Measurements from ENCODE around the gene ASB10. TPM values are rescaled to one million over a fixed set of nuclear protein-coding genes. Genes with fewer than 3 reads are reported as not detected.

Gene ASB10, protein sequence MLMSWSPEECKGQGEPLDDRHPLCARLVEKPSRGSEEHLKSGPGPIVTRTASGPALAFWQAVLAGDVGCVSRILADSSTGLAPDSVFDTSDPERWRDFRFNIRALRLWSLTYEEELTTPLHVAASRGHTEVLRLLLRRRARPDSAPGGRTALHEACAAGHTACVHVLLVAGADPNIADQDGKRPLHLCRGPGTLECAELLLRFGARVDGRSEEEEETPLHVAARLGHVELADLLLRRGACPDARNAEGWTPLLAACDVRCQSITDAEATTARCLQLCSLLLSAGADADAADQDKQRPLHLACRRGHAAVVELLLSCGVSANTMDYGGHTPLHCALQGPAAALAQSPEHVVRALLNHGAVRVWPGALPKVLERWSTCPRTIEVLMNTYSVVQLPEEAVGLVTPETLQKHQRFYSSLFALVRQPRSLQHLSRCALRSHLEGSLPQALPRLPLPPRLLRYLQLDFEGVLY
- not detected in 5 replicates for total RNA-seq (2022; extraction: Qiagen RNA extraction)

GRCh38 chr7:151186640-151187408, at the start of gene ASB10:
ASB10 (minus strand) TSS chr7:151187250; CDS start chr7:151187130, 120 bp downstream.

GRCh38 chr7:151232091-151232916, 45.3 kb upstream of the ASB10 start, which contains the start of gene CHPF2:
CHPF2 (plus strand) TSS chr7:151232483; CDS start chr7:151234012, 1,529 bp downstream.

DNA sequence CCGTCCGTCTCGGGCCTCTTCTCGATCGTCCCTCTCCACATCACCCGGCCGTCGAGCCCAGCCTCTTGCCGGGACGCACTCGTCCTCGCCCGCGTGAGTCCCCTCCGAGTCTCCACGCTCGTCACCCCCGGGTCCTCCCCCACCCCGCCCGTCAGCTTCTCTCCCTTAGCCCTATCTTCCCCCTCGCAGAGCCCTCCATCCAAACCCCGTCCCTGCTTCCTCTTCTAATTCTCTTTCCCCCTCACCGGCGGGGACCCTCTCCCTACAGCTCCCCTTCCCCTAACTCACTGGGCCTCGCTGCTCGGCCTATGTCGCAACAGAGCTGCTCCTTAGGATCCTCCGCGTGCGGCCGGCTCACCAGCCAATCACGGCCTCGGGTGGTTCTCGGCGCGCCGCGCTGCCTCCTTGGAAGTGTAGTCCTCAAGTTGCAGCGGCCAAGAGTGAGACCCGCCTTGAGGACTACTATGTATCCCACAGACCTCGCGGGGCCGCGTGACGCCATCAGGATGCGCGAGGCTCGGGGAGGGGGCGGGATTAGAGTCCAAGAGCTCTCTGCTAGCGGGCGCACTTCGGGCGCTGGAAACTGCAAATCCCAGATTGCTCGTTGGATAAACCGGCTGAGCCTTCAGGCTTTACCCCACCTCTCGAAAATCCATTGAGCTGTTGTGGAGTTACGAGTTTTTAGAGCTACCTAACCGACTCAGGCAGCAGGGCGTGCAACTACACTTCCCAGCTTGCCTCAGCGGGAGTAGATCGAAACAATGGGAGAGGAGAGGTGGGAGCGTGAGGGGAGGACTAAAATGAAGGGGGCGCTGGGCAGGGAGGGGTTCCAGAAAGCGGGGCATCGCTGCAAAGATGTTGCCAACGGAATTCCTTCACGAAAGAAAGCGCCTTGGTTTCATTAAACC, 40.1 kb upstream of the ASB10 start, which contains the start of gene ABCF2:
Gene ABCF2, minus strand, starts transcription at position 331 of the 908 bp plus-strand sequence. CDS start 747 bp downstream, outside the sequence.

DNA sequence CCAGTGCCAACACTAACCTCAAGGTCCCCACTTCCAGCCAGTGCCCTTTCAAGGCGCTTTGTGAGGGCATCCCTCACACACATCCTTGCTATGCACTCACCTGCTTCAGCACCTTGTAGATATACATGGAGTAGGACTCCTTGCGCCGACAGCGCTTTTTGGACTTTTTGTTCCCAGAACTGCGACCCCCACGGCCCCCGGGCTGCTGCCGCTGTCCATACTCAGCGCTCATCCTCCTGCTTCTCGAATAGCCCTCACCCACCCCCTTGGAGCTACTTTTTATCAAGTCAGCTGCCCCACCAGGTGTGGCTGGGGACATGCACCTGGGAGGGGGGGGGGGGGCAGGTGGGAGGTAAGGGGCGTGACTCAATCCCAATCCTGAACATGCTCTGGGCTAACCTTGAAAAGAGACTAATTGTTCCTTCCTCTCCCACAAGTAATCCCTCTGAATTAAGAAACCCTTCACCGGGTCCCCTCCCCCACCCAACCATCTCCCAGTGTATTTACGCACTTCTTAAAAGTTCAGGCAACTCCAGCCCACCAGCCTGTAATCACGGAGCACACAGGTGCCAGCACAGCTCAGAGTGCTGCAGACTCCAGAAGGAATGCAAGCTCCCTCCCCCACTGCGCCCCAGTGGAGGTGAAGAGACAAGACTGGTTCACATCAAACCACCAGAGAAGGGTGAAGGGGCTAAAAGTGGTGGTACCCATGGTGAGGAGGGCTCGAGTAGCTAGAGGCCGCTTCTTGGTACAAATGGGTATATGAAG, 23.2 kb upstream of the ASB10 start, which contains the start of gene H2BK1:
Gene H2BK1, minus strand, starts transcription at position 402 of the 768 bp plus-strand sequence. Its CDS starts 170 bp downstream, at position 232.

DNA sequence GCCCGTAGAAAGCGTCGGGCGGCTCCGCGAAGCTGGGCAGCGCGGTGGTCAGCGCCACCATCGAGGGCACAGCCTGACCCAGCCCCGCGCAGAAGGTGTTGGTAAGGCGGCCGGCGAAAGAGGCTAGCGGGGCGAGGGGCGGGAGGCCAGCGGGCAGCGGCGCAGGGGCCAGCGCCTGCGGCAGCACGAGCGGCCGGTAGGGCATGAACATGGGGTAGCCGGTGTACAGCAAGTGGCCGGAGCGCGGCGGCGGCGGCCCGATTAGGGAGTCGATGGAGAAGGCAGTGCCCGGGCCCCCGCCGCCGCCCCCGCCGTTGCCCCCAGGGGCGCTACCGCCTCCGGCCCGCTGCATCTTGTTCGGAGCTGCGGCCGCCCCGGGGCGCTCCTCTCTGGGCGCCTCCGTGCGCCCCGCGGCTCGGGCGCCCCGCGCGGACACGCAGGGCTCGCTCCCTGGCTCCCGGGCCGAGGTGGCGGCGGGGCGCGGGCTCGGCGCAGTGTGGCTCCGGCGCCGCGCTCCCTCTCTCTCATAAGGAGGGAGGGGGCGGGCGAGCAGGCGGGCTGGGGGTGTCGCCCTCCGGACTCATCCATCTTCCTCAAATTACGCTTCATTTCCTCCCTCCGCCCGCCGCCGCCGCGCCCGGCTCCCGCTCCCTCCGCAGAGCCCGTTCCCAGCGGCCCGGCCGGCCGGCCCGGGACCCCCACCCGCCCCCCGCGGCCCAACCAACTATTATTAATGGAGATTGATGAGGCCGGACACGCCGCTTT, 19.7 kb downstream of the ASB10 start, which contains the start of gene GBX1:
Gene GBX1, minus strand, starts transcription at position 498 of the 765 bp plus-strand sequence. Its CDS starts 146 bp downstream, at position 352.

Other genes starting within 250 kb of the ASB10 start
- gene KCNH2, start 208.9 kb downstream of the ASB10 start, total RNA-seq (2022; extraction: Qiagen RNA extraction) = 2.9 to 3.6 TPM (median 3.3 TPM) in 5 replicates
- 0.33 to 0.51 TPM (median 0.38 TPM) in 5 replicates for gene NOS3, start 196.2 kb downstream of the ASB10 start, total RNA-seq (2022; extraction: Qiagen RNA extraction)
- 0.34 to 1.1 TPM (median 0.70 TPM) in 5 replicates for gene ATG9B, start 162.8 kb downstream of the ASB10 start, total RNA-seq (2022; extraction: Qiagen RNA extraction)
- gene ABCB8, start 158.8 kb downstream of the ASB10 start, total RNA-seq (2022; extraction: Qiagen RNA extraction) = 40.2 to 49.4 TPM (median 46.1 TPM) in 5 replicates
- 6.0 to 10.8 TPM (median 9.5 TPM) in 5 replicates for gene ASIC3, start 138.7 kb downstream of the ASB10 start, total RNA-seq (2022; extraction: Qiagen RNA extraction)
- gene CDK5, start 129.4 kb downstream of the ASB10 start, total RNA-seq (2022; extraction: Qiagen RNA extraction) = 29.7 to 32.8 TPM (median 32.5 TPM) in 5 replicates
- gene SLC4A2, start 127.7 kb downstream of the ASB10 start, total RNA-seq (2022; extraction: Qiagen RNA extraction) = 201 to 272 TPM (median 246 TPM) in 5 replicates
- gene FASTK, start 106.4 kb downstream of the ASB10 start, total RNA-seq (2022; extraction: Qiagen RNA extraction) = 58.8 to 75.1 TPM (median 73.7 TPM) in 5 replicates
- 37.6 to 56.1 TPM (median 55.7 TPM) in 5 replicates for gene TMUB1, start 103.8 kb downstream of the ASB10 start, total RNA-seq (2022; extraction: Qiagen RNA extraction)
- gene AGAP3, start 100.8 kb downstream of the ASB10 start, total RNA-seq (2022; extraction: Qiagen RNA extraction) = 52.0 to 61.2 TPM (median 56.3 TPM) in 5 replicates
- gene GBX1, start 19.6 kb downstream of the ASB10 start, total RNA-seq (2022; extraction: Qiagen RNA extraction) = 0.10 to 0.17 TPM in 2 of 5 replicates, not detected in the others
- not detected in 5 replicates for gene H2BK1, start 23.2 kb upstream of the ASB10 start, total RNA-seq (2022; extraction: Qiagen RNA extraction)
- 59.6 to 71.5 TPM (median 61.7 TPM) in 5 replicates for gene ABCF2, start 40.0 kb upstream of the ASB10 start, total RNA-seq (2022; extraction: Qiagen RNA extraction)
- gene CHPF2, start 45.2 kb upstream of the ASB10 start, total RNA-seq (2022; extraction: Qiagen RNA extraction) = 41.0 to 46.4 TPM (median 43.4 TPM) in 5 replicates
- gene SMARCD3, start 61.4 kb upstream of the ASB10 start, total RNA-seq (2022; extraction: Qiagen RNA extraction) = 8.3 to 9.9 TPM (median 9.7 TPM) in 5 replicates
- gene NUB1, start 154.6 kb upstream of the ASB10 start, total RNA-seq (2022; extraction: Qiagen RNA extraction) = 32.1 to 45.4 TPM (median 36.0 TPM) in 5 replicates
- gene WDR86, start 222.8 kb upstream of the ASB10 start, total RNA-seq (2022; extraction: Qiagen RNA extraction) = 0.11 to 0.23 TPM (median 0.16 TPM) in 5 replicates

All from A549 treated with Hydrocortisone at 1 μM for 4 hours (cell line).